Activated CD4-positive, CD25-positive, alpha-beta regulatory T cell treated with anti-CD3 and anti-CD28 coated beads, Interleukin-2, amount 50 U/mL, for 16 hours (primary cell): ENCODE data around the gene DDX56.

Experiments used
- DNase-seq: peaks from one replicate; pipeline ENCODE4 v3.0.0-alpha.2; 2020; ENCODE audit warnings: low read depth, low spot score

DDX56 gene, protein sequence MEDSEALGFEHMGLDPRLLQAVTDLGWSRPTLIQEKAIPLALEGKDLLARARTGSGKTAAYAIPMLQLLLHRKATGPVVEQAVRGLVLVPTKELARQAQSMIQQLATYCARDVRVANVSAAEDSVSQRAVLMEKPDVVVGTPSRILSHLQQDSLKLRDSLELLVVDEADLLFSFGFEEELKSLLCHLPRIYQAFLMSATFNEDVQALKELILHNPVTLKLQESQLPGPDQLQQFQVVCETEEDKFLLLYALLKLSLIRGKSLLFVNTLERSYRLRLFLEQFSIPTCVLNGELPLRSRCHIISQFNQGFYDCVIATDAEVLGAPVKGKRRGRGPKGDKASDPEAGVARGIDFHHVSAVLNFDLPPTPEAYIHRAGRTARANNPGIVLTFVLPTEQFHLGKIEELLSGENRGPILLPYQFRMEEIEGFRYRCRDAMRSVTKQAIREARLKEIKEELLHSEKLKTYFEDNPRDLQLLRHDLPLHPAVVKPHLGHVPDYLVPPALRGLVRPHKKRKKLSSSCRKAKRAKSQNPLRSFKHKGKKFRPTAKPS

DNA sequence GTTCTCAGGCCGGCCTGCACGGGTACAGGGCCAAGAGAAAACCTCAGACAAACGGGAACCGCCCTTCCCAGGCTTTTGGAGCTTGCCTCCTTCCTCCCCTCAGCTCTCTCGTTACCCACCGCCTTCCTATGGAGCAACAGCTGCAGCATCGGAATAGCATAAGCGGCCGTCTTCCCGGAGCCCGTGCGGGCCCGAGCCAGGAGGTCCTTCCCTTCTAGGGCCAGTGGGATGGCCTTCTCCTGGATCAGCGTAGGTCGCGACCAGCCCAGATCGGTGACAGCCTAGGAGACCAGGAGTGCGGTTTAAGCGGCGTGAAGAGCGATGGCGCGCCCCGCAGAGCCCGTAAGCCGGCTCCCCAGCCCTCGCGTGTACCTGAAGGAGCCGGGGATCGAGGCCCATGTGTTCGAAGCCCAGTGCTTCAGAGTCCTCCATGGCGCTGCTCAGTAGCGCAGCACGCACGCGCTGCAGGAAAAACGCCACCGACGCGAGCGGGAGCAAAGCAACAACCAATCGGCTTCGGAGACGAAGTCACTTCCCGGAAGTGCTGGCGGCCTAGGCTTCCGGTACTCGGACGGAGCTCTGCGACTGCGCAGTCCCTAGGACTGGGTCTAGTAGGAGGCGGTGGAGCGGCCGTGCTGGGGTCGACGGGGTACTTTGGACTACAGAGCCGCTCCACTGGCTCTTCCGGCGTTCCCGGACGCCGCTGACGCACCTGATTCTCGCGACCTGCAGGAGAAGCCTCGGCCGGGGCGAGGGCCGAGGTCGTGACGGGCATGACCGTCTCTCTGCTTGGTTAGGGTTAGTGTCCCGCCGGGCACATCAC lies at the start of gene DDX56:
DDX56 (minus strand) TSS at position 445 of the 823 bp plus-strand sequence; CDS start at position 432, 13 bp downstream.
- DNase-seq, result peak; percentile 88

DNA sequence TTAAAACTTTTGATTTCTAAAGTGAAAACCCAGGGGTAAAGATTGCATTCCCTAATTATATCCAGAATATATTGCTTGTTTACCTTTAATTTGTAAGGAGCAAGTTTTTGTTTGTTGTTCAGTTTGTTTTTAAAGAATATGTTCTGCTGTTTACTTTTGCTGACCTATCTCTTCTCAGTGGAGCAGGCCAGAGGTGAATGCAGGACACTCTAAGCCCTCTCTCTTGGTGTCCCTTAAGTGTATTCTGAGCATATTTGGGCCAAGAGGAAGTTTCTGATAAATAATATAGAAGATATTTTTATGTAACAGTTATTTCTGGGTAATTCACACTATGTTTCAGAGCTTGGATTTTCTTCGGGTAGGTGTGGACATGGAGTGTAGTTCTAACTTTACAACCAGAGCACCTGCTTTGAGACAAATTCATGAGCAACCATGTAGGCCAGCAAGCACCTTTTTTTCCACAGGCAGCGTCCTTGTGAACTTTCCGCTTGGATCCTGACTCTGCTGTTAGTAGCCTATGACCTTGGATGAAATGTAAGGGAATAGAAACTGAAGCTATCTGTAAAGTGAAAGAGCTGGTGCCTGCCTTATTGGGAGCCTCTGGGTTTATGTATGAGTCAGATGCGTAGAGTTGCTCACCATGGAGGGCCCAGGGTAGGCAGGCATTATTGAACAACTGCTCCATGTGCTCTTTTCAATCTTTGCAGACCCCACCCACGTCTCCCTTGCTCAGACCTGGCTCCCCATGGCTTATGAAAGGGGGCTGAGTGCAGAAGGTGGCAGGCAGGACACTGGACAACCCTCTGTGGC lies 48.8 kb upstream of the DDX56 start:
- no peak for DNase-seq

- no peak for DNase-seq
Observed at GRCh38 chr7:44621750-44622103, 48.0 kb upstream of the DDX56 start.

DNA sequence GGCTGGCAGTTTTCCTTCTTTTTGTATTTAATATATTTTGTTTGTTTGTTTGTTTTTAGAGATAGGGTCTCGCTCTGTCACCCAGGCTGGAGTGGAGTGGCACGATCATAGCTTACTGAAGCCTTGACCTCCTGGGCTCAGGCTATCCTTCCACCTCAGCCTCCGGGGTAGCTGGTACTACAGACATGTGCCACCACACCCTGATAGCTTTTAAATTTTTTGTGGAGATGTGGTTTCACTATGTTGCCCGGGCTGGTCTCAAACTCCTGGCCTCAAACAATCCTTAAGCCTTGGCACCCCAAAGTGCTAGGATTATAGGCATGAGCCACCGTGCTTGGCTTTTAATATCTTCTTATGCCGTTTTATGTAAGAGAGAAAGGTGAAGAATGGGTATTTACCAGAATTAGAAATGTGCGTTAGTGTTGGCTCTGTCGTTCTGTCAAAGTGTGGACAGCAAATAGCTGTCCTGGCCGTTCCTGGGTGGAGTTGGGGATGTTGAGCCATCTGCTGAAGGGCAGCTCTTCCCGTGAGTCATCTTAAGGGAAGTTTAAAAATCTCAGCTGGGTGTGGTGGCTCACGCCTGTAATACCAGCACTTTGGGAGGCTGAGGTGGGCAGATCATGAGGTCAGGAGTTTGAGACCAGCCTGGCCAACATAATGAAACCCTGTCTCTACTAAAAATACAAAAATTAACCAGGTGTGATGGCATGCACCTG lies 47.5 kb upstream of the DDX56 start:
- DNase-seq, result no peak

DNA sequence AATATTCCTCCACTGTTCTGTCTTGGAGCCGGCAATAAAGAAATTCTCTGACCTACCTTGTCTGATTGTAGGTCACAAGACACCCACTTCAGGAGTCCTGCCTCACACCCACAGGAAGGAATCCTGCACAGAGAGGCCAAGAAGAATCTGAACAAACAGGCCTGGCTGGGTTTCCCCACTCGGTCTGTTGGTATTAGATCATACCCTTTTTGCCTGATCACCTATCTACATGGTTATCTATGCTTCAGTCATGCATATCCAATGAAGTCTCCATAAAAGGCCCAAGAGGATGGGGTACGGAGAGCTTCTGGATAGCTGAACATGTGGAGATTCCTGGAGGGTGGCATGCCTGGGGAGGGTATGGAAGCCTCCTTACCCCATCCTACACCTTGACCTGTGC lies 45.0 kb upstream of the DDX56 start:
- DNase-seq, result no peak

DNA sequence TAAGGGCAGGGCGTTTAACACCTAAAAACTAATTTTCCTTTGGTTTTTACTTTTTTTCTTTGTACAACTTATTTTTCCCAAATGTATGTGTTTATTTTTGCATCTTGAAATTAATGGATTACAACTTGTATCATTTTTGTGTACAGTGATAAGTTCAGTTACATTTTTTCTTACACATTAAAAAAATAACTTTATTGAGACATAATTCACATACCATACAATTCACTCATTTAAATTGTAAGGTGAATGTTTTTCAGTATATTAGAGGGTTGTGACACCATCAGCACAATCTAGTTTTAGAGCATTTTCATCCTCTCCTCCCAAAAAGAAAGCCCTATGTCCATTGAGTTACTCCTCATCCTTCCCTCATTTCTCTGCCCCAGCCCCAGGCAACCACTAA lies 44.3 kb upstream of the DDX56 start:
- DNase-seq, result no peak

DNA sequence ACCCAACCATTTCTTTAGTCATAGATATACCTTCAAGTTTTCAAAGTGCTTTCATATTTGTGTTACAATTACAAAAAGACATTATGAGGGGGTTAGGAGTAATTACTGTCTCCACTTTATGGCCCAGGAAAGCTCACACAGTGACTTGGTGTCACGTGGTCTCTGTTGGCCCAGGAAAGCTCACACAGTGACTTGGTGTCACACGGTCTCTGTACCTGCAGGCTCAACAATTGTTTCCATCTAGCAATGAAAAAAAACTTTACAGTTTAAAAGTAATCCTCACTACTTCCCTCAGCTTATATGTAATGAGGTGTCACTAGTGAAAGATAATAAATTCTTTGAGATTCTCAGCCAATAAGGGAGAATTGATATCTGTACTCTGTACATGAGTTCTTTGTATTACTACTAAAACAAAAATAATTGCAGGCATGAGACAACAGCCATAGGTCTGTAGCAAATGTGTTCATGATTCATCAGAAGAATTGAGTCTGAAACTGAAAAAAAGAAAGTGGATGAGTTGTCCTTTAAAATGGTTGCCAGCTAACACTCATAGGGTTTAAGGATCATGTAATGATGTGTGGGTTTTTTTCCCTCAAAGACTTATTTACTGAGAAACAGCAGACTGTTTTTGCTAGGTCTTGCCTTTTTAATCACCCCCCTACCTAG lies 43.6 kb upstream of the DDX56 start:
- DNase-seq, result no peak

GRCh38 chr7:44616545-44616944 lies 42.8 kb upstream of the DDX56 start:
- no peak for DNase-seq

DNA sequence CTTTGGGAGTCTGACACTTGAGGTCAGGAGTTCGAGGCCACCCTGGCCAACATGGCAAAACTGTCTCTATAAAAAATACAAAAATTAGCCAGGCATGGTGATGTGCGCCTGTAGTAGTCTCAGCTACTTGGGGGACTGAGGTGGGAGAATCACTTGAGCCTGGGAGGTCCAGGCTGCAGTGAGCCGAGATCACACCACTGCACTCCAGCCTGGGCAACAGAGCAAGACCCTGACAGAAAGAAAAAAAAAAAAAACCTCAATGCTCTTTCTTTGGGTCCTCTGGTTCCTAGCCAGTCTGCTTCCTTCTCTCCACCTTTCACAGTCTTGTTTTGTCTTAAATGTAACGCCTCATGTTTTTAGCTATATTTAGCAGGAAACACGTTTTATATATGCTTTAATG lies 42.1 kb upstream of the DDX56 start:
- DNase-seq, result no peak

DNA sequence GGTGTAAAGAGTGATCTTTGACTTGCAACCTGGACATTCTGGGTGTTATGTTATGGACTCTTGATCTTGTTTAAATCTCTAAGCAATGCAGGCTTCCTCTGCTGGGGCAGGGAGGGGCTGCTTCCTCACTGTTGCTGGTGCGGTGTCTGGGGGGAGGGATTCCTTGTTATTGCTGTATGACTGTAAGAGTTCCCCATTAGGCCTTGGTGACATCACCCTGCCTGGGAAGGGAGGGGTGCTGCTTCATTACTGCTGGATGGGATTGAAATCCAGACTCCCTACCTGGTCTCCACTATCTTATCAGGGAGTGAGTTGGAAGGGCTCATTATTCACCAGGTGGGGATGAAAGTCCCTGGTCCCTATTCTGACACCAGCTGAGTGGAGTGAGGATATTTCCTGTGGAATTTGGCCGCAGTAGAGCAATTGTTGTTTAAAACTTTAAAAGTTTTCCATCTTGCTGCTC lies 41.5 kb upstream of the DDX56 start:
- DNase-seq, result no peak

- no peak for DNase-seq
Observed at GRCh38 chr7:44609829-44610228, 36.1 kb upstream of the DDX56 start.

- DNase-seq, result no peak
Observed at GRCh38 chr7:44608916-44609648, 35.4 kb upstream of the DDX56 start.

GRCh38 chr7:44607141-44608068 lies 33.7 kb upstream of the DDX56 start:
- no peak for DNase-seq

GRCh38 chr7:44606341-44607140 lies 32.8 kb upstream of the DDX56 start, which contains the start of gene OGDH:
Gene OGDH, plus strand, starts transcription at chr7:44606627. Its CDS starts 17,717 bp downstream, at chr7:44624344.
- peak; percentile 96 for DNase-seq

GRCh38 chr7:44604941-44605340 lies 31.2 kb upstream of the DDX56 start:
- DNase-seq, result no peak

GRCh38 chr7:44603193-44603592 lies 29.5 kb upstream of the DDX56 start:
- no peak for DNase-seq

- no peak for DNase-seq
Observed at GRCh38 chr7:44602576-44602910, 28.8 kb upstream of the DDX56 start.

- DNase-seq, result no peak
Observed at GRCh38 chr7:44599222-44599621, 25.5 kb upstream of the DDX56 start.
